Measurements from ENCODE around the gene SAMD1. TPM values are rescaled to one million over a fixed set of nuclear protein-coding genes. Genes with fewer than 3 reads are reported as not detected.

Gene SAMD1
- total and polyA plus RNA-seq, 9 of the 15 experiments (the other 6 are each of a cell fraction or from before 2014, with no cell fraction given) = 2.9 to 96.0 (median 43.5) TPM

DNA sequence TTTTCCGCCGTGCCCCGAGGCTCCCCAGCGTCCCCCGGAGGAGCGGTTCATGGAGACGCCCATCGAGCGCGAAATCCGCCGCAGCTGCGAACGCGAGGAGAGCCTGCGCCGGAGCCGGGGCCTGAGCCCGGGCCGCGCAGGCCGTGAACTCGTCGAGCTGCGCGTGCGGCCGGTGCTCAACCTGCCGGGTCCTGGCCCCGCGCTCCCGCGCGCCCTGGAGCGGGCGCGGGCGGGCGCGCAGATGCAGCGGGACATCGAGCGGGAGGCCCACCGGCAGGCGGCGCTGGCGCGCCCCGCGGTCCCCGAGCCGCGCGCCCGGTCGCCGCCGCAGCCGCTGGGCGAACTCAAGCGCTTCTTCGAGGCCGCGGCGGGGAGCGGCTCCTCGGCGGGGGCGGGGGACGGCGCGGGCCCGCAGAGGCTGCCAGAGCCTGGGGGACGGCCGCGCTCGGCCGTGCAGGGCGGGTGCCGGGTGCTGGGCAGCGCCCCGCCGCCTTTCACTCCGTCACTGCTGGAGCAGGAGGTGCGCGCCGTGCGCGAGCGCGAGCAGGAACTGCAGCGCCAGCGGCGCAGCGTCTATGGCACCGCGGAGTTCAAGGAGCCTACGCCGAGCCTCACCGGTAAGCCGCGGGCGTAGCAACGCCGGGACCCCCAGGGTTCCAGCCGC lies 17.2 kb downstream of the SAMD1 start (continued):
- TF ChIP-seq, protein P1, sequence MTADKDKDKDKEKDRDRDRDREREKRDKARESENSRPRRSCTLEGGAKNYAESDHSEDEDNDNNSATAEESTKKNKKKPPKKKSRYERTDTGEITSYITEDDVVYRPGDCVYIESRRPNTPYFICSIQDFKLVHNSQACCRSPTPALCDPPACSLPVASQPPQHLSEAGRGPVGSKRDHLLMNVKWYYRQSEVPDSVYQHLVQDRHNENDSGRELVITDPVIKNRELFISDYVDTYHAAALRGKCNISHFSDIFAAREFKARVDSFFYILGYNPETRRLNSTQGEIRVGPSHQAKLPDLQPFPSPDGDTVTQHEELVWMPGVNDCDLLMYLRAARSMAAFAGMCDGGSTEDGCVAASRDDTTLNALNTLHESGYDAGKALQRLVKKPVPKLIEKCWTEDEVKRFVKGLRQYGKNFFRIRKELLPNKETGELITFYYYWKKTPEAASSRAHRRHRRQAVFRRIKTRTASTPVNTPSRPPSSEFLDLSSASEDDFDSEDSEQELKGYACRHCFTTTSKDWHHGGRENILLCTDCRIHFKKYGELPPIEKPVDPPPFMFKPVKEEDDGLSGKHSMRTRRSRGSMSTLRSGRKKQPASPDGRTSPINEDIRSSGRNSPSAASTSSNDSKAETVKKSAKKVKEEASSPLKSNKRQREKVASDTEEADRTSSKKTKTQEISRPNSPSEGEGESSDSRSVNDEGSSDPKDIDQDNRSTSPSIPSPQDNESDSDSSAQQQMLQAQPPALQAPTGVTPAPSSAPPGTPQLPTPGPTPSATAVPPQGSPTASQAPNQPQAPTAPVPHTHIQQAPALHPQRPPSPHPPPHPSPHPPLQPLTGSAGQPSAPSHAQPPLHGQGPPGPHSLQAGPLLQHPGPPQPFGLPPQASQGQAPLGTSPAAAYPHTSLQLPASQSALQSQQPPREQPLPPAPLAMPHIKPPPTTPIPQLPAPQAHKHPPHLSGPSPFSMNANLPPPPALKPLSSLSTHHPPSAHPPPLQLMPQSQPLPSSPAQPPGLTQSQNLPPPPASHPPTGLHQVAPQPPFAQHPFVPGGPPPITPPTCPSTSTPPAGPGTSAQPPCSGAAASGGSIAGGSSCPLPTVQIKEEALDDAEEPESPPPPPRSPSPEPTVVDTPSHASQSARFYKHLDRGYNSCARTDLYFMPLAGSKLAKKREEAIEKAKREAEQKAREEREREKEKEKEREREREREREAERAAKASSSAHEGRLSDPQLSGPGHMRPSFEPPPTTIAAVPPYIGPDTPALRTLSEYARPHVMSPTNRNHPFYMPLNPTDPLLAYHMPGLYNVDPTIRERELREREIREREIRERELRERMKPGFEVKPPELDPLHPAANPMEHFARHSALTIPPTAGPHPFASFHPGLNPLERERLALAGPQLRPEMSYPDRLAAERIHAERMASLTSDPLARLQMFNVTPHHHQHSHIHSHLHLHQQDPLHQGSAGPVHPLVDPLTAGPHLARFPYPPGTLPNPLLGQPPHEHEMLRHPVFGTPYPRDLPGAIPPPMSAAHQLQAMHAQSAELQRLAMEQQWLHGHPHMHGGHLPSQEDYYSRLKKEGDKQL (CRISPR knock-in tag; IDR thresholded peaks at IDR 0.05; ENCODE audit: borderline replicate concordance) = no peak
- TF ChIP-seq NR1H2 (CRISPR knock-in tag; IDR thresholded peaks at IDR 0.05) = no peak
- no peak for TF ChIP-seq NFE2 (IDR thresholded peaks at IDR 0.05; ENCODE audit: low read depth)
- no peak for TF ChIP-seq KAT8 (IDR thresholded peaks at IDR 0.05; ENCODE audit: low read depth)
- TF ChIP-seq SUPT5H (IDR thresholded peaks at IDR 0.05) = no peak
- TF ChIP-seq ZNF239 (CRISPR knock-in tag; IDR thresholded peaks at IDR 0.05) = no peak
- TF ChIP-seq GATAD2B (IDR thresholded peaks at IDR 0.05; ENCODE audit: borderline replicate concordance) = peak; percentile 98
- TF ChIP-seq ZNF644 (tag; IDR thresholded peaks at IDR 0.05; ENCODE audit: low read depth) = no peak
- TF ChIP-seq, protein P2, sequence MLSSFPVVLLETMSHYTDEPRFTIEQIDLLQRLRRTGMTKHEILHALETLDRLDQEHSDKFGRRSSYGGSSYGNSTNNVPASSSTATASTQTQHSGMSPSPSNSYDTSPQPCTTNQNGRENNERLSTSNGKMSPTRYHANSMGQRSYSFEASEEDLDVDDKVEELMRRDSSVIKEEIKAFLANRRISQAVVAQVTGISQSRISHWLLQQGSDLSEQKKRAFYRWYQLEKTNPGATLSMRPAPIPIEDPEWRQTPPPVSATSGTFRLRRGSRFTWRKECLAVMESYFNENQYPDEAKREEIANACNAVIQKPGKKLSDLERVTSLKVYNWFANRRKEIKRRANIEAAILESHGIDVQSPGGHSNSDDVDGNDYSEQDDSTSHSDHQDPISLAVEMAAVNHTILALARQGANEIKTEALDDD (IDR thresholded peaks at IDR 0.05) = no peak
- TF ChIP-seq BHLHE40 (IDR thresholded peaks at IDR 0.05; ENCODE audit: low read length) = no peak
- TF ChIP-seq ASH1L (IDR thresholded peaks at IDR 0.05; ENCODE audit: borderline replicate concordance, low read depth, partially characterized antibody) = no peak
- TF ChIP-seq, protein P3, sequence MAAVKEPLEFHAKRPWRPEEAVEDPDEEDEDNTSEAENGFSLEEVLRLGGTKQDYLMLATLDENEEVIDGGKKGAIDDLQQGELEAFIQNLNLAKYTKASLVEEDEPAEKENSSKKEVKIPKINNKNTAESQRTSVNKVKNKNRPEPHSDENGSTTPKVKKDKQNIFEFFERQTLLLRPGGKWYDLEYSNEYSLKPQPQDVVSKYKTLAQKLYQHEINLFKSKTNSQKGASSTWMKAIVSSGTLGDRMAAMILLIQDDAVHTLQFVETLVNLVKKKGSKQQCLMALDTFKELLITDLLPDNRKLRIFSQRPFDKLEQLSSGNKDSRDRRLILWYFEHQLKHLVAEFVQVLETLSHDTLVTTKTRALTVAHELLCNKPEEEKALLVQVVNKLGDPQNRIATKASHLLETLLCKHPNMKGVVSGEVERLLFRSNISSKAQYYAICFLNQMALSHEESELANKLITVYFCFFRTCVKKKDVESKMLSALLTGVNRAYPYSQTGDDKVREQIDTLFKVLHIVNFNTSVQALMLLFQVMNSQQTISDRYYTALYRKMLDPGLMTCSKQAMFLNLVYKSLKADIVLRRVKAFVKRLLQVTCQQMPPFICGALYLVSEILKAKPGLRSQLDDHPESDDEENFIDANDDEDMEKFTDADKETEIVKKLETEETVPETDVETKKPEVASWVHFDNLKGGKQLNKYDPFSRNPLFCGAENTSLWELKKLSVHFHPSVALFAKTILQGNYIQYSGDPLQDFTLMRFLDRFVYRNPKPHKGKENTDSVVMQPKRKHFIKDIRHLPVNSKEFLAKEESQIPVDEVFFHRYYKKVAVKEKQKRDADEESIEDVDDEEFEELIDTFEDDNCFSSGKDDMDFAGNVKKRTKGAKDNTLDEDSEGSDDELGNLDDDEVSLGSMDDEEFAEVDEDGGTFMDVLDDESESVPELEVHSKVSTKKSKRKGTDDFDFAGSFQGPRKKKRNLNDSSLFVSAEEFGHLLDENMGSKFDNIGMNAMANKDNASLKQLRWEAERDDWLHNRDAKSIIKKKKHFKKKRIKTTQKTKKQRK (IDR thresholded peaks at IDR 0.05; ENCODE audit: borderline replicate concordance, low read depth, low read length) = no peak
- TF ChIP-seq, protein P4, sequence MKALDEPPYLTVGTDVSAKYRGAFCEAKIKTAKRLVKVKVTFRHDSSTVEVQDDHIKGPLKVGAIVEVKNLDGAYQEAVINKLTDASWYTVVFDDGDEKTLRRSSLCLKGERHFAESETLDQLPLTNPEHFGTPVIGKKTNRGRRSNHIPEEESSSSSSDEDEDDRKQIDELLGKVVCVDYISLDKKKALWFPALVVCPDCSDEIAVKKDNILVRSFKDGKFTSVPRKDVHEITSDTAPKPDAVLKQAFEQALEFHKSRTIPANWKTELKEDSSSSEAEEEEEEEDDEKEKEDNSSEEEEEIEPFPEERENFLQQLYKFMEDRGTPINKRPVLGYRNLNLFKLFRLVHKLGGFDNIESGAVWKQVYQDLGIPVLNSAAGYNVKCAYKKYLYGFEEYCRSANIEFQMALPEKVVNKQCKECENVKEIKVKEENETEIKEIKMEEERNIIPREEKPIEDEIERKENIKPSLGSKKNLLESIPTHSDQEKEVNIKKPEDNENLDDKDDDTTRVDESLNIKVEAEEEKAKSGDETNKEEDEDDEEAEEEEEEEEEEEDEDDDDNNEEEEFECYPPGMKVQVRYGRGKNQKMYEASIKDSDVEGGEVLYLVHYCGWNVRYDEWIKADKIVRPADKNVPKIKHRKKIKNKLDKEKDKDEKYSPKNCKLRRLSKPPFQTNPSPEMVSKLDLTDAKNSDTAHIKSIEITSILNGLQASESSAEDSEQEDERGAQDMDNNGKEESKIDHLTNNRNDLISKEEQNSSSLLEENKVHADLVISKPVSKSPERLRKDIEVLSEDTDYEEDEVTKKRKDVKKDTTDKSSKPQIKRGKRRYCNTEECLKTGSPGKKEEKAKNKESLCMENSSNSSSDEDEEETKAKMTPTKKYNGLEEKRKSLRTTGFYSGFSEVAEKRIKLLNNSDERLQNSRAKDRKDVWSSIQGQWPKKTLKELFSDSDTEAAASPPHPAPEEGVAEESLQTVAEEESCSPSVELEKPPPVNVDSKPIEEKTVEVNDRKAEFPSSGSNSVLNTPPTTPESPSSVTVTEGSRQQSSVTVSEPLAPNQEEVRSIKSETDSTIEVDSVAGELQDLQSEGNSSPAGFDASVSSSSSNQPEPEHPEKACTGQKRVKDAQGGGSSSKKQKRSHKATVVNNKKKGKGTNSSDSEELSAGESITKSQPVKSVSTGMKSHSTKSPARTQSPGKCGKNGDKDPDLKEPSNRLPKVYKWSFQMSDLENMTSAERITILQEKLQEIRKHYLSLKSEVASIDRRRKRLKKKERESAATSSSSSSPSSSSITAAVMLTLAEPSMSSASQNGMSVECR (CRISPR knock-in tag; IDR thresholded peaks at IDR 0.05) = peak; percentile 35; the same call in 1 of the 2 replicates
- no peak for TF ChIP-seq ZNF785 (CRISPR knock-in tag; IDR thresholded peaks at IDR 0.05)
